ENCODE data around the gene ZNF446.
"Not testable (repeated sequence)": the region's sequence is repeated elsewhere in the genome, so short reads cannot be mapped to it uniquely, and the experiment has no call there.

ZNF446 gene

DNA sequence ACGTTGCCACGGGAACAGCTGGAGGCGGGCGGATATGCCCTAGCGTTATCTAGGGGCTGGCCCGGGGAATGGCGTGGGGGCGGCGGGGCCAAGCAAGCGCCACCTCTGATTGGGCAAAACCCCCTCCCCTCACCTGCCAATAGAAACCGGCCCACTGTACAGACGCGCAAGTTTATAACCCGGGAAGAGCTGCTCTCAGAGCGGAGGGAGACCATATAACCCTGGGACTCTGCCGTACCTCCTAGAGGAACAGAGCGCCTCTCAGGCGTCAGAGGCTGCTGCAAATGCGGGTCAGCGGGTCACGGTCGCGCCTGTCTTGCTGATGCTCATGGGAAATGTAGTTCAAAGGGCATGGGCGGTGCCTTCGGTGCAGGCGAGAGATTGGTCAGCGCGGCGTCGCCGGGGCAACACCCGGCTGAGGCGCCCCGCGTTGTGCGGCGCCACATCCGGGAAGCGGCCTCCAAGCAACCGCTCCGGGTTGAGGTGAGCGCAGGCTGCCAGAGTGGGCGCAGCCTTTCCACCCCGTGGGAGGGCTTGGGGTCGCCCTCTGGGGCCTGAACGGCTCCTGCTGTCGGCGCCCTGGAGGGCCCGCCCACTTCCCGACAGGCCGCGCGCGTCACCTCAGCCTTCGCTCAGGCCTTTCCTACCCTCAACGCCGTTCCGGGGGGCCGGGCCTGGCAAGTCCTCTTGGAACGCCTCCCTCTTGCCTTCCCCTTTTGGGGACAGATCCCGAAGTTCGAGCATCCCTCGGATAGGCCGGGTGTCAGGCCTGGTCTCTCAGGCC lies at the start of gene ZNF446:
Gene ZNF446, plus strand, starts transcription at position 639 of the 784 bp plus-strand sequence. CDS start 867 bp downstream, outside the sequence.
- DNase-seq (ENCODE audit: low read depth) = peak; percentile 90

DNA sequence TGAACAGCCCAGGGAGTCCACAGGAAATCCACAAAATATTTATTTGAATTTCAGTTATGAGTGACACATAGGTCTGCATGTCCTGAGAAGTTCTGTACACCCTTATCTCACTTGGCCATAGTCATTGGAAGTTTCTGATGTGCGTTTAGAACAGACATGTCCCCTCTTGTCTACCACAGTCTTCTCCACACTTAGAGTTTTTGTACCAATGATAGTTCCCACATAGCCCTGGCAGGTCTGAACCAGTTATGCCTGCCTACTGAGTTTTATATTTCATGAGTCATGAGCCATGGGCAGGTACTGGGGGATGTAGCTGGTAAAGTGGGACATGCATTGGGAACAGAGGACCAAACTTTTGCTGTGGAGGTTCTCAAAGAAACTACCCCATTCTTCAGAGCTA lies 47.5 kb upstream of the ZNF446 start:
- no peak for DNase-seq (ENCODE audit: low read depth)

DNA sequence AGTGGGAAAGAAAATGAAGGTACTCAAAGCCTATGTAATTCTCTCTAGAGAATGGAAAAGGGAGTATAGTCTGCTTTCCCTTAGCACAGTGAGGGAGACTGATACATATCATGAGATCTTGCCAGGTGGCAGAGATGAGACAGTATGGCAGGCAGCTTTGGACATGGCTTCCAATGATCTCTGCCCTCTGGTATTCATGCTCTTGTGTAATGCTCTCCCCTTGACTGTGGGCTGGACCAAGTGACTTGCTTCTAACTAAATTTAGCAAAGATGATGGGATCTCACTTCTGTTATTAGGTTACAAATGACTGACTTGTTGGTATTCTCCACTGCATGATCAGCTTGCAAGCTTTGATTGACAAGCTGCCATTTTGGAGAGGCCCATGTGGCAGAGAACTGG lies 46.4 kb upstream of the ZNF446 start:
- DNase-seq (ENCODE audit: low read depth) = no peak

DNA sequence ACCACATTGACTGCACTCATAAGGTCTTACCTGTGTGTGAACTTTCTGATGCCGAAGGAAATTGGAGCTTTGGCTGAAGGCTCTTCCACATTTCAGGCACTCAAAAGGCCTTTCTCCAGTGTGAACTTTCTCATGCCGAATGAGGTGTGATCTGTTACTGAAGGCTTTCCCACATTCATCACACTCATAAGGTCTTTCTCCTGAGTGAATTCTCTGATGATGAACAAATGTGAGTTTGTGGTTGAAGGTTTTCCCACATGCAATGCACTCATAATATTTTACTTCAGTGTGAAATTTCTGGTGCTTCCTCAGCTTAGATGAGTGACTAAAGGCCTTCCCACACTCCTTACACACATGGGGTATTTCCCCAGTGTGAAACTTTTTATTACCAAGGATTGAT lies 41.9 kb upstream of the ZNF446 start:
- no peak for DNase-seq (ENCODE audit: low read depth)

DNA sequence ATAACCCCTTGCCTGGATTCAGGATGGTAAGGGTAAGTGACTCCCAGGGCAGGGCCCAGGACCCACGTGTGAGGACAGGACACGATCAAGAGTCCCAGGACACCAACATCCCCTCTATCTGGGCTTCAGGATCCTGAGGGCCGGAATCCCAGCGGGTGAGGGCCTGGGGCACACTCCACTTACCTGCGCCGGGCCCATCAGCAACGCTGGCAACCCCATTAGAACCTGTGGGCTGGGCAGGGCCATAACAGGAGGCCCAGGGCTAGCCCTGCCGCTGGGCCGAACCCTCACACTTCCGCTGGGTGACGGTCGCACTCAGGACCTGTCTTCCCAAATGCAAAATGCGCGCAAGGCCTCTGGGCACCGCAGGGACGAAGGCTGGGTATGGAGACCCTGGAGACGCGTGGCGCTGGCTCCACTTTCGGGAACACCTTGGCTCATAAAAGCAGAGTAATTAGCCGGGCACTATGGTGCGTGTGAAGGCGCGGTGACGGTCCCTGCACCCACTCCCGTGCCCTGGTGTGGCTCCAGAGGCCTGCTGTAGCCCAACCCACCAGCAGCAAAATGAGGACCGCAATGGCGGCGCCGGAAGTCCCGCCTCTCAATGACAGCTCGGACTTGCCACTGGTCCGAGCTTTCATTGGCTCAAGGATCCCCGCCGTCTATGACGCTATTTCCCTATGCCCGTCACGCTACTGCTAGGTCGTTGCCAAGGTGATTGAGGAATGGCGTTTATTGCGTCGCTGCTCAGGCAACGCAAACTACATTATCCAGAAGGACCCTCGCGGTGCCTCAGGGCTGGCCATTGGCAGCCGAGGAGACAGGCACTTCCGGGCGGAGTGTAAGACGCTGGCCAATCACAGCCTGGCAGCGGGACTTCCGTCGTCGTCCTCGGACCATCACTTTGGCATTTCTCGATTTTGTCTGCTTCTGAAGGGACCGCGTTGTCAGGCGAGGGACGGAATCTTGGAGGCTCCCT lies 36.3 kb upstream of the ZNF446 start, which contains the start of gene ZNF132:
Gene ZNF132, minus strand, starts transcription at position 578 of the 979 bp plus-strand sequence. Its CDS starts 332 bp downstream, at position 246.
- peak; percentile 99 for DNase-seq (ENCODE audit: low read depth)

DNA sequence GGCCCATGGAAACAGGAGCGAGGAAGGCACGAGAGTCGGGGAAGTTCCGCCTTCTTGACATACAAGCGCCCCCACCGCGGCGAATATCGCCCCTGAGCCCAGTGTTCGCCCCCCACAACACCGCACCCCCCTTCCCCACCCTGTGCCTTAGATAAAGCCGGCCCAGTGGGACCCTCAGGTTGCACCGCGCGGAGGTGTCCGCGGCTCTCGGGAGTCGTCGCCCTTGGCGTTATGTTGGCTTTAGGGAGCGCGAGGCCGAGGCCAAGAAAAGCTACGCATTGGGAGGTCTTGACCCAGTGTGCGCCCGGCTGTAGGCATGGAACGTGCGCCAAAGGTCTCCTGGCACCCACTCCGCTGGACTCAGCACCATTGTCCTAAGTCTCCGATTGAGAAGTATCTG lies 35.6 kb upstream of the ZNF446 start:
- no peak for DNase-seq (ENCODE audit: low read depth)

DNA sequence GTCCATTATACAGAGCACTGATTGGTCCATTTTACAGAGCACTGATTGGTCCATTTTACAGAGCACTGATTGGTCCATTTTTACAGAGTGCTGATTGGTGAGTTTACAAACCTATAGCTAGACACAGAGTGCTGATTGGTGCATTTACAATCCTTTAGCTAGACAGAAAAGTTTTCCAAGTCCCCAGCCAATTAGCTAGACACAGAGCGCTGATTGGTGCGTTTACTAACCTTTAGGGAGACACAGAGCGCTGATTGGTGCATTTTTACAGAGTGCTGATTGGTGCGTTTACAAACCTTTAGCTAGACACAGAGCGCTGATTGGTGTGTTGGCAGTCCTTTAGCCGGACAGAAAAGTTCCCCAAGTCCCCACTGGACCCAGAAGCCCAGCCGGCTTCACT lies 33.2 kb upstream of the ZNF446 start:
- DNase-seq (ENCODE audit: low read depth) = not testable (repeated sequence)

DNA sequence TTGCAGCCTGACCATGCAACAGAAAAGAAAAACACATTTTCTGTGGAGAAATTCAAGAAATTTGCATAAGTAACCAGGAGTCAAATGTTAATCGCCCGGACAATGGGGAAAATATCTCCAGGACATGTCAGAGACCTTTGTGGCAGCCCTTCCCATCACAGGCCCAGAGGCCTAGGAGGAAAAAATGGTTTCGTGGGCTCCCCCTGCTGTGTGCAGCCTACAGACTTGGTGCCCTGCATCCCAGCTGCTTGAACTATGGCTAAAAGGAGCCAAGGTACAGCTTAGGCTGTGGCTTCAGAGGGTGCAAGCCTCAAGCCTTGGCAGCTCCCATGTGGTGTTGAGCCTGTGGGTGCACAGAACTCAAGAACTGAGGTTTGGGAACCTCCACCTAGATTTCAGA lies 27.3 kb upstream of the ZNF446 start:
- not testable (repeated sequence) for DNase-seq (ENCODE audit: low read depth)

DNA sequence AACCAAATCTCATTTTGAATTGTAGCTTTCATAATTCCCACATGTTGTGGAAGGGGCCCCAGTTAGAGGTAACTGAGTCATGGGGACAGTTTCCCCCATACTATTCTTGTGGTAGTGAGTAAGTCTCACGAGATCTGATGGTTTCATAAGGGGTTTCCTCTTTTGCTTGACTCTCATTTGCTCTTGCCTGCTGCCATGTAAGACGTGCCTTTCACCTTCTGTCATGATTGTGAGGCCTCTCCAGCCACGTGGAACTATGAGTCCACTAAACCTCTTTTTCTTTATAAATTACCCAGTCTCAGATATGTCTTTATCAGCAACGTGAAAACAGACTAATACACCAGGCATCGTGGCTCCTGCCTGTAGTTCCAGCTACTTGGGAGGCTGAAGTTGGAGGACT lies 26.2 kb upstream of the ZNF446 start:
- DNase-seq (ENCODE audit: low read depth) = not testable (repeated sequence)

DNA sequence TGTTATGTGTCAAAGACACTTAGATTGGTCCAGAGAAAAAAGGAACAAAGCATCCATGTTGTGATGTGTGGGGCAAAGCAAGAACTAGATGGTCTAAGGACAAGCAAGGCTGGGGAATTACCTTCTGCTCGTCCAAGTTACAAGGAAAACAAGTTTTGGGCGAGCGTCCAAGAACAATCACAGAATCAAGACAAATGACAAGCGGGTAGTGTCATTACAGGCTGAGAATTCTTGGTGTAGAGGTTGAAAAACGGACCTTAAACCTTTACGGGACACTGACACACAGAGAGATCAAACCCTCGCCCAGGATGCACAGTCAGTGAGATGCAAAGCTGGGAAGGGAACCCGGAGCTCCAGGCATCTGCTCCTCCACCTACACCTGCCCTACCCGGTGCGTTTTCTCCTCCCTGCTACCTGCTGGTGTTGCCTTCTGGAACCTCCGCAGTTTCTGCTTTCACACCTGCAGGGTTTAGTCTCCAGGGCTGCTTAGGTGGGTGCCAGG lies 25.2 kb upstream of the ZNF446 start:
- DNase-seq (ENCODE audit: low read depth) = no peak

DNA sequence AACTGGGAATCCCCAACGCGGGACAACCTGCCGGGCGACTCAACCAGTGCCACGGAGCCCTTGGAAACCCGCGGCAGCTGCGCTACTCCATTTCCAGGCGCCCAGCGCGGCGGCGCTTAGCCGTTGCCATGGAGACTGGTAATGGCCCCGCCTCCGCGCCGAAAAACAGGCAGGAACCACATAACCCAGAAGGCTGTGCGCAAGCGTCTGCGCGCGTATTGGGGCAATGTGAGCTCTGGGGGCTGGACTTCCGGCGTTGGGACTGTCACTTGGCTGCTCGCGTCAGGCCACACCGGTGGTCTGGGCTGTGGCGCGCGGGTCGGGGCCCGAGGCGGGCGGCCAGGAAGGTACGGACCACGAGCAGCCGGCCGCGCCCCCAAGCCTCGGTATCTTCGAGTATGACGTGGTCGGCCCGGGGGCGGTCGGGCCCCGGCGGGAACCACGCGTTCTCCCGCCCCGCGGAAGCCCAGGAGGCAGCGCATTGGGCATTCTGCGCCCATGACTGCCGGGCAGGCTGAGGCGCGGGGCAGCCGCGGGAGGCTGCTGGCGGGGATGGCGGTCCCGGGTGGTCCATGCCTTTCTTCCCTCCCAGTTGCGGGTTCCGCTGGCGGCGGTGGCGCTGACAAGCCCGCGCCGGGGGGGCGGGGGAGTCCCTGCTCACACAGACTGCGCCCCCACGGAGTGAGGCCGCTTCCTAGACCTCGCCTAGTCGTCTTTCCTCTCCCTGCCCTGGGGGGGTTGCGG lies 24.6 kb upstream of the ZNF446 start, which contains the start of gene ZNF324B:
Gene ZNF324B, plus strand, starts transcription at position 265 of the 744 bp plus-strand sequence. CDS start 2,080 bp downstream, outside the sequence.
- DNase-seq (ENCODE audit: low read depth) = peak; percentile 68

DNA sequence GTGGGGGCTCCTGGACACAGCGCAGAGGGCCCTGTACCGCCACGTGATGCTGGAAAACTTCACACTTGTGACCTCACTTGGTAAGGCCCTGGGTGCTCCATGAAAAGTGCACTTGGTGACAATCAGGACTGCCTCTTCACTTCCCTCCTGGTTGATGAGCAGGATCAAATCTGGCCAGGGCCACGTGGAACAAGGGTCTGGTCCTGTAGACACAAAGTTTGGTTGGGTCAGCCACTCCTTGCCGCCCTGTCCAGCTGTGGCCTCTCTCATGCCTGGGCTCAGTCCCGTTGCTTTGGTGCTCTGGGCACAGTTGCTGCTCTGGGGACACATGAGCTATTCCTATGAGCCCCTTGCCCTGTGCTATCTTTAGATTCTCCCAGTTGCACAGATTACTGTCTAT lies 22.4 kb upstream of the ZNF446 start:
- no peak for DNase-seq (ENCODE audit: low read depth)

DNA sequence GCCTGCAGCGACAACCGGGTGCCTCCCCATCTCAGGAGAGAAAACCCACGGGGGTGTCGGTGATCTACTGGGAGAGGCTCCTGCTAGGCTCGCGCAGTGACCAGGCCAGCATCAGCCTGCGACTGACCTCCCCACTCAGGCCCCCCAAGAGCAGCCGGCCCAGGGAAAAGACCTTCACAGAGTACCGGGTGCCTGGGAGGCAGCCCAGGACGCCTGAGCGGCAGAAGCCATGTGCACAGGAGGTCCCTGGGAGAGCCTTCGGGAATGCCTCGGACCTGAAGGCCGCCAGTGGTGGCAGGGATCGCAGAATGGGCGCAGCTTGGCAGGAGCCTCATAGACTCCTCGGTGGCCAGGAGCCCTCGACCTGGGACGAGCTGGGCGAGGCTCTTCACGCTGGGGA lies 20.8 kb upstream of the ZNF446 start:
- no peak for DNase-seq (ENCODE audit: low read depth)

DNA sequence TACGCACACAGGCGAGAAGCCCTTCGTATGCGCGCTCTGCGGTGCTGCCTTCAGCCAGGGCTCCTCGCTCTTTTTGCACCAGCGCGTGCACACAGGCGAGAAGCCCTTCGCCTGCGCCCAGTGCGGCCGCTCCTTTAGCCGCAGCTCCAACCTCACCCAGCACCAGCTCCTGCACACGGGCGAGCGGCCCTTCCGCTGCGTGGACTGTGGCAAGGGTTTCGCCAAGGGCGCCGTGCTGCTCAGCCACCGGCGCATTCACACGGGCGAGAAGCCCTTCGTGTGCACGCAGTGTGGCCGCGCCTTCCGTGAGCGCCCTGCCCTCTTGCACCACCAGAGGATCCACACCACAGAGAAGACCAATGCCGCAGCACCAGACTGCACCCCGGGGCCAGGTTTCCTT lies 20.0 kb upstream of the ZNF446 start:
- no peak for DNase-seq (ENCODE audit: low read depth)

DNA sequence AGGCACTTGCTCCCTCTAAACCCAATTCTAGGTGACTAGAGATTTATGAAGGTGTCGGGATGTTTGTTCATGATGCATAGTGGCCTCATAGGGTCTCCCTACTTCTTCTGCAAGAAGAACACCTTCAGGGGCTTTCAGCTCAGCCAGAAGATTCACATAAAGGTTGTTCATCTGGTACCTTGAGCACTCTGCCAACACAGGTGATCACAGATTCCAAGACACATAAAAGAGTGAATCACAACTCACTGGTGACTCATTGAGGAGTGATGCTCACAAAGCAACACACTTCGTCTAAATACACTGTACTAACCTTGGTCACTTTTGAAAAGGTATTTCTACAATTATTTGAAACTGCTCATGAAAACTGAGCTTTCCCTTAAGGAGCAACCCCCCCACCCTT lies 16.1 kb upstream of the ZNF446 start:
- no peak for DNase-seq (ENCODE audit: low read depth)

DNA sequence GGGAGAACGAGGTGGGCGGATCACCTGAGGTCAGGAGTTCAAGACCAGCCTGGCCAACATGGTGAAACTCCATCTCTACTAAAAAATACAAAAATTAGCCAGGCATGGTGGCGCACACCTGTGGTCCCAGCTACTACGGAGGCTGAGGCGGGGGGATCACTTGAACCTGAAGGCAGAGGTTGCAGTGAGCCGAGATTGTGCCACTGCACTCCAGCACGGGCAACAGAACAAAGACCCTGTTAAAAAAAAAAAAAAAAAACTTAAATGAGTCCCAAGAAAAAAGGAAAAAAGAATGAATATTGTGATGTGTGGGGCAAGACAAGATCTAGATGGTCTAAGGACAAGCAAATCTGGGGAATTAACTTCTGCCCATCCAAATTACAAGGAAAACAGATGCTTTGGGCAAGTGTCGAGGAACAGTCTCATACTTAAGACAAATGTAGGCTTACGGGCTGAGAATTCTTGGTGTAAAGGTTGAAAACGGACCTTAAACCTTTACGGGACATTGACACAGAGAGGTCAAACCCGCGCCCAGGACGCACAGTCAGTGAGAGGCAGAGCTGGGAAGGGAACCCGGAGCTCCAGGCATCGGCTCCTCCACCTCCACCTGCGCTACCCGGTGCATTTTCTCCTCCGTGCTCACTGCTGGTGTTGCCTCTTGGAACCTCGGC lies 9.9 kb upstream of the ZNF446 start:
- no peak for DNase-seq (ENCODE audit: low read depth)

DNA sequence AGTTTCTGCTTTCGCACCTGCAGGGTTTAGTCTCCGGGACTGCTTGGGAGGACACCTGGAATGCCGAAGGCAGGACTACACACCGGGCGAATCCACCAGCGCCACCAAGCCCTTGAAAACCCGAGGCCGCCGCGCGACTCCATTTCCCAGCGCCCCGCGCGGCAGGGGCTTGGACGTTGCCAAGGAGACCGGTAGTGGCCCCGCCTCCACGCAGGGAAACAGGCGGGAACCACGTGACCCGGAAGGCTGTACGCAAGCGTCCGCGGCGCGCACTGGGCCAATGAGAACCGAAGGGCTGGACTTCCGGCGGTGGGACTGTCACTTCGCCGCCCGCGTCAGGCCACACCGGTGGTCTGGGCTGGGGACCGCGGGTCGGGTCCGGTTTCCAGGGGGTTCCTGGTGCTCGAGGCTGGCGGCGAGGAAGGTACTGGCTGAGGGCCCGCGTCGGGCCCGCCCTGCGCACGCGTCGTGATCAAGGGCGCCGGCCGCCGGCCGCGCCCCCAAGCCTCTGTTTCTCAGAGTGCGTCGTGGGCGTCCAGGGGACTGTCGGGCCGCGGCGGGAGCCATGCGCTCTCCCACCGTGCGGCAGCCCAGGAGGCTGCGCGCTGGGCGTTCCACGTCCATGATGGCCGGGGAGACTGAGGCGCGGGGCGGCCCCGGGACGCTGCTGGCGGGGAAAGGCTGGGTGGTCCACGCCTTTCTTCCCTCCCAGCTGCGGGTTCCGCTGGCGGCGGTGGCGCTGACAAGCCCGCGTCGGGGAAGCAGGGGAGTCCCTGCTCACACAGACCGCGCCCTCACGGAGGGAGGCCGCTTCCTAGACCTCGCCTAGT lies 9.2 kb upstream of the ZNF446 start, which contains the start of gene ZNF324:
Gene ZNF324, plus strand, starts transcription at position 321 of the 830 bp plus-strand sequence. CDS start 2,106 bp downstream, outside the sequence.
- peak; percentile 55 for DNase-seq (ENCODE audit: low read depth)

DNA sequence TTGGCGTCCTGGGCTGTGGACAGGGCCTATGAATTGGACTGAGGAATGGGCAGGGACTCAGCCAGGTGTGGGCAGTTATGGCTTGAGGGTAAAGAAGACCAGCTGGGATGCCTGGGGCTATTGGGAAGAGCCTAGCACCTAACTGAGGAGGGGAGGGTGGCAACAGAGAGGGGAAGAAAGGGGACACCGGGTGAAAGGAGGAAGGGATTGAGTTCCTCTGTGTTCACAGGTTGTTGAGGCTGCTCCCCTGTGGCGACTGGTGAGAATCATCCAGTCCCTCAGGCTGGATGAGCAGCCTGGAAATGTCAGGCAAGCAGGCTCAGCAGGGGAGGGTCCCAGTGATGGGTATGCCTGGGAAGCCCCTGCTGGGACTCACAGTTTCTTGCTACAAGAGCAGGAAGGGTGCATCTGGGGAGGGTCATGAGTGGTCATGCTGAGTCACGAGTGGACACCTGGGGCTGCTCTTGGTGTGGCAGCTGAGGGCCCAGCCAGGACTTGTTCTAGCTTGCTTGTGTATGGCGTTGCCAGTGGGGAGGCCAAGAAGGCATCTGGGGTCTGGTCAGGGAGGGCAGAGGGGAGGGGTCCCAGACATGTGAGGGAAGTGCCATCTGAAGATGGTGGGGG lies 7.8 kb upstream of the ZNF446 start:
- DNase-seq (ENCODE audit: low read depth) = no peak

DNA sequence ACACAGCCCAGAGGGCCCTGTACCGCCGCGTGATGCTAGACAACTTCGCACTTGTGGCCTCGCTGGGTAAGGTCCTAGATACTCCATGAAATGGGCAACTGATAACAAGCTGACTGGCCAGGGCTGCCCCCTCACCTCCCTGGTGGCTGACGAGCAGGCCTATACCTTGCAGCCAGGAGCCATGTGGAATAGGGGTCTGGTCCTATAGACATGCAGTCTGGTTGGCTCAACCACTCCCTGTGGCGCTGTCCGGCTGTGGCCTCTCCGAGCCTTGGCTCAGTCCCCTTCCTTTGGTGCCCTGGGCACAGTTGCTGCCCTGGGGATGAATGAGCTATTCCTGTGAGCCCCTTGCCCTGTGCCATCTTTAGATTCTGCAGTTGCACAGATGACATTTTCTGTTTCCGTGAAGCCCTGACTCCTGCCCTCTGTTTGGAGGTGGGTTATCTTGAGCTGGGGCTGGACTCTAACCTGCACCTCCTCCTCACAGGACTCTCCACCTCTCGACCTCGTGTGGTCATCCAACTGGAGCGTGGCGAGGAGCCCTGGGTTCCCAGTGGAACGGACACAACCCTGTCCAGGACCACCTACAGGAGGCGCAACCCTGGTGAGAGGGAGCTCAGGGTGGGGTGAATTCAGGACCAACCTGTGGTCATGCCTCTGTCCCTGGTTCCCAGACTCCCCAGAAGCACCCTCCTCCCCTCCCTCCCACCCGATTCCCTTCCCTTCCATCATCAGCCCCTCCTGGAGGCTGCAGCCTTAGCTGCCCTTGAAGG lies 6.7 kb upstream of the ZNF446 start:
- no peak for DNase-seq (ENCODE audit: low read depth)
